Pancreas (tissue), 10 donors: Measurements from ENCODE around the gene DENND5B. TPM values are rescaled to one million over a fixed set of nuclear protein-coding genes. Genes with fewer than 3 reads are reported as not detected.
A peak's percentile ranks its signal among the peaks of the same experiment; 100 is the strongest.
"Not testable (repeated sequence)": the region's sequence is repeated elsewhere in the genome, so short reads cannot be mapped to it uniquely, and the experiment has no call there.

ENCODE experiments used
- ATAC-seq, 4 donors: fragments of 200-7000 bp; cut with Tn5 transposase; one replicate each; pipeline versions ENCODE4 v1.8.0 to v1.9.1; 2020; ENCODE audit warnings: mild to moderate bottlenecking in 4 of 4, moderate library complexity in 4 of 4
- DNase-seq, 6 donors: peaks; one replicate each; pipeline ENCODE4 v3.0.0-alpha.2; 2020
- FAIRE-seq: peaks from 2 replicates; lab custom pipeline; 2012; peaks lifted over from hg19 to GRCh38; lab: Jason Lieb, UNC
- H3K27ac ChIP-seq, 4 donors: fragments of 200-600 bp; sonication (generic); 1 replicate in 3 of 4; 2 replicates in 1 of 4; pipeline versions ENCODE4 v1.5.0 to v1.8.0; 2020
- H3K27me3 ChIP-seq, 4 donors: fragments of 200-600 bp; one replicate each; pipeline ENCODE4 v1.8.0; 2021
- H3K36me3 ChIP-seq, 3 donors: fragments of 200-600 bp; sonication (generic) in 1 of 3; one replicate each; pipeline versions ENCODE4 v1.5.0 to v1.8.0; 2020 to 2021
- H3K4me1 ChIP-seq, 3 donors: fragments of 200-600 bp; one replicate each; pipeline ENCODE4 v1.8.0; 2021
- H3K4me3 ChIP-seq, 4 donors: fragments of 200-600 bp; sonication (generic) in 2 of 4; one replicate each; pipeline versions ENCODE4 v1.5.0 to v1.8.0; 2020 to 2021
- H3K9me3 ChIP-seq, 4 donors: fragments of 200-600 bp; one replicate each; pipeline ENCODE4 v1.8.0; 2021
- WGBS, 2 donors: extraction: QIAGEN DNeasy Blood & Tissue Kit; methylation state at CpG; one replicate each; pipeline ENCODE4 v1.1.7; 2013; 5-methylcytosine and 5-hydroxymethylcytosine counted together
- intact Hi-C, 3 donors: fragments of 100-400 bp; cut with DNase I; formaldehyde crosslinking; loops; one replicate each; pipeline versions ENCODE4 v1.11.1 to v1.14.2; 2022
- polyA plus RNA-seq, 2 donors: library from polyadenylated mRNA; stranded (reverse); fragments of 200-250 nt; gene quantifications; one replicate each; pipeline ENCODE4 v1.2.3, GENCODE V29; 2013
- total RNA-seq, 6 donors: library from RNA; stranded (reverse); fragmentation: NEBNext Ultra II Directional in 4 of 6; extraction: Animal tissue kit (Norgen Biotek cat#: 25700) in 4 of 6; gene quantifications; one replicate each; pipeline versions ENCODE4 v1.2.1 to v1.2.4, GENCODE V29; 2021 to 2023
- TF ChIP-seq, protein P1 (sequence below), 4 donors: fragments of 200-600 bp; sonication (generic) in 3 of 4; IDR thresholded peaks; one replicate each; pipeline versions ENCODE4 v1.5.0 to v1.8.0; 2021; ENCODE audit warnings: antibody characterized with exemption in 4 of 4
- donor health status: healthy with polysubstance abuse.
- donor health status: DM: no; HTN: no; CAD: no; lungs with moderate emphysema.
- donor health status: DM: no; HTN: no; CAD: no.
- donor health status: control.
- donor health status: control.
- donor health status: Bipolar disorder and iron deficiency.
- donor health status: DM: yes; HTN: yes; CAD: no.
- donor health status: DM: no; HTN: no; CAD: no.
- donor health status: DM: no; HTN: no; CAD: no.
- donor health status: DM: yes; HTN: yes; CAD: no.

The DENND5B gene
- total and polyA plus RNA-seq, 8 donors: 2.4 to 11.3 (median 6.9) TPM

DNA sequence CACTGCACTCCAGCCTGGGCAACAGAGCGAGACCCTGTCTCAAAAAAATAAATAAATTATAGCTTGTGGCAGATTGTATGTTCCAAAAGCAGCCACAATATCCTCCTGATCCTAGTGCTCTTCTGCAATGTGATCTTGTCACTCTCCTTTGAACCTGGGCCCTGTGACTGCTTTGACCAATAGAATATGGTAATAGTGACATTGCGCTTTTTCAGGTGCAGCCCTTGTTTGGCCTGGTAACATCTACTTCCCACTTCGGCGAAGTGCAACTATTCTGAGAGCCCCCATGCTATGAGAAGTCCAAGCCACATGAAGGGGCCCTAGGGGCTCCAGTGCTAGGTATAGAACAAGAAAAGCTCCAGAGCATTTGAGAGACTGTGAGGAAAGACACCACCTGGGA, 31.1 kb upstream of the DENND5B start:
- H3K27ac ChIP-seq: no peak overlapping the region
- TF ChIP-seq, protein P1, sequence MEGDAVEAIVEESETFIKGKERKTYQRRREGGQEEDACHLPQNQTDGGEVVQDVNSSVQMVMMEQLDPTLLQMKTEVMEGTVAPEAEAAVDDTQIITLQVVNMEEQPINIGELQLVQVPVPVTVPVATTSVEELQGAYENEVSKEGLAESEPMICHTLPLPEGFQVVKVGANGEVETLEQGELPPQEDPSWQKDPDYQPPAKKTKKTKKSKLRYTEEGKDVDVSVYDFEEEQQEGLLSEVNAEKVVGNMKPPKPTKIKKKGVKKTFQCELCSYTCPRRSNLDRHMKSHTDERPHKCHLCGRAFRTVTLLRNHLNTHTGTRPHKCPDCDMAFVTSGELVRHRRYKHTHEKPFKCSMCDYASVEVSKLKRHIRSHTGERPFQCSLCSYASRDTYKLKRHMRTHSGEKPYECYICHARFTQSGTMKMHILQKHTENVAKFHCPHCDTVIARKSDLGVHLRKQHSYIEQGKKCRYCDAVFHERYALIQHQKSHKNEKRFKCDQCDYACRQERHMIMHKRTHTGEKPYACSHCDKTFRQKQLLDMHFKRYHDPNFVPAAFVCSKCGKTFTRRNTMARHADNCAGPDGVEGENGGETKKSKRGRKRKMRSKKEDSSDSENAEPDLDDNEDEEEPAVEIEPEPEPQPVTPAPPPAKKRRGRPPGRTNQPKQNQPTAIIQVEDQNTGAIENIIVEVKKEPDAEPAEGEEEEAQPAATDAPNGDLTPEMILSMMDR (IDR thresholded peaks at IDR 0.05): no peak
- intact Hi-C loops: no loop called here
- H3K4me3 ChIP-seq: no peak overlapping the region
- no peaks in the 10 kb centered on the region for H3K9me3 ChIP-seq
- no peak for ATAC-seq
- H3K27me3 ChIP-seq: no peaks in the 10 kb centered on the region
- FAIRE-seq: no peak
- no peaks in the 10 kb centered on the region for H3K4me1 ChIP-seq
- no peak for DNase-seq
- WGBS, 2 donors: 95 to 96% methylated on average over 4 of the region's 4 CpGs
- H3K36me3 ChIP-seq: no peaks in the 10 kb centered on the region

DNA sequence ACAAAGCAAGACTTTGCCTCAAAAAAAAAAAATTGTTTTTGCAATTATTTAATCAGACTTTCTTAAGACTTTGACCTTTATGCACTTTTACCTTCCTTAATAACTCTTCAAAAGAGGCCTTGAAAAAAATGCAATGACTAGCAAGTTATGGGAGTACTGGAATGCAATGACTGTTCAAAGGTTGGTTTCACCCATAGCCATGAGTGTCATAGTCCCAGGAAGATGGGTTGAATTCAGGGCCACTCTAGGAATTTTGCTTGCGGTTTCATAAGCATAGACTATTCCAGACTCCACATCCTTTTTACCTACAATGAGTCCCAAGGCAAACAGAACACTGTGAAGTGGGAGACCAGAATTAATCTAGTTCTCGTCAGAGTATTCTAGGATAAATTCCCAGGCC, 29.4 kb upstream of the DENND5B start:
- TF ChIP-seq, protein P1 (IDR thresholded peaks at IDR 0.05): no peak
- 73 to 97% methylated on average over 2 of the region's 2 CpGs for WGBS, 2 donors
- no peak overlapping the region for H3K4me3 ChIP-seq
- FAIRE-seq (no peak), ATAC-seq (no peak), DNase-seq (no peak)
- H3K27ac ChIP-seq: no peak overlapping the region
- no peaks in the 10 kb centered on the region for H3K36me3 ChIP-seq
- no peaks in the 10 kb centered on the region for H3K4me1 ChIP-seq
- intact Hi-C loops: no loop called here
- no peaks in the 10 kb centered on the region for H3K9me3 ChIP-seq
- H3K27me3 ChIP-seq: no peaks in the 10 kb centered on the region

DNA sequence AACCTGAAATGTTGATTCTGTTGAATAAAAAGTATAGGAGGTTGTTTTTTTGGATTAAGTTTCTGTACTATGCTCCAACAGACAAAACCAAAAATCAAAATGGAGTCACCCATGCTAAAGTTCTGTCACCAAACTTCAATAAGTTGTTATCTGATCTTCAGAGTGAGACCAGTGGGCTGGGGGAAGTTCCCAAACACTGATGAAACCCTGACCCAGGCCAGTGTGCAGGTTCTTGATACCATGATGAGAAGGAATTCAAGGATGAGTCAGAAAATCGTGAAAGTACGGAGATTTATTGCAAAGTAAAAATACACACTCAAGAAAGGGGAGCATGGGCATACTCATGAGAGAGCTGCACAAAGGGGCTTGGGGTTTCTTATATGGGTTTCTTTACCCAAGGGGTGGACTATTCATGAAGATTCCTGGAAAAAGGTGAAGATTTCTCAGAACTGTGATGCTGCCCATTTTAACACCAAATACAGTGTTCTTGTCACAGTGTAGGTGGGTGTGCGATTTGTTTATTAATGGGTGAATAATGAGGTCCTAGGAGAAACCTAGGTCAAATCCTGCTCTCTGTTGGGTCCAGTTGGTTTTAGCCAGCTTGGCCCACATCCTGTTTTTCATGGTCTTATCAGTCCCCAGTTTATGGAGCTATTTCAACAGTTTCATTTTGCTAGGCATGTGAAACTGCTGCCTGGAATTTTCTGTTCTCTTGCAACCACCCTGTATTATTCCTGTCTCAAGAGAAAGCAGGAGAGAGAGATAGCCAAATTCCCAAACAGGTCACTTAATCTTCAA, 27.5 kb upstream of the DENND5B start:
- H3K9me3 ChIP-seq: no peaks in the 10 kb centered on the region
- ATAC-seq: peak in 1 of 4 donors; percentile 40
- intact Hi-C loops: no loop called here
- H3K4me1 ChIP-seq: no peaks in the 10 kb centered on the region
- no peak for FAIRE-seq
- H3K27me3 ChIP-seq: no peaks in the 10 kb centered on the region
- no peak for DNase-seq
- no peaks in the 10 kb centered on the region for H3K36me3 ChIP-seq
- TF ChIP-seq, protein P1 (IDR thresholded peaks at IDR 0.05): no peak
- no peak overlapping the region for H3K4me3 ChIP-seq
- peak overlapping the region in 1 of 4 donors; percentile 23 for H3K27ac ChIP-seq
- WGBS, 2 donors: 84 to 93% methylated on average over 3 of the region's 3 CpGs

DNA sequence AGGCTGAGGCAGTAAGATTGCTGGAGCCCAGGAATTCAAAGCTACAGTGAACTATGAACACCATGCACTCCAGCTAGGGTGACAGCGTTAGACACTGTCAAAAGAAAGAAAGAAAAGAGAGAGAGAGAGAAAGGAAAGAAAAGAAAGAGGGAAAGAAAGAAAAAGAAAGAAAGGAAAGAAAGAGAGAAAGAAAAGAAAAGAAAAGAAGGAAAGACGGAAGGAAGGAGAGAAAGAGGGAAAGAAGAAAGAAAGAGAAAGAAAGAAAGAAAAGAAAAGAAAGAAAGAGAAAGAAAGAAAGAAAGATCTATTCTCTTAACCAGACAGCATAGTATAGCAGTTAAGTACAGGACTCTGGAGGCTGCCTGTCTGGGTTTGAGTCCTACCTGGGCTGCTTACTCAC, 21.9 kb upstream of the DENND5B start:
- no peak for ATAC-seq
- WGBS, 2 donors: 83 to 85% methylated on average over 2 of the region's 2 CpGs
- intact Hi-C loops: no loop called here
- H3K36me3 ChIP-seq: no peaks in the 10 kb centered on the region
- H3K9me3 ChIP-seq: no peaks in the 10 kb centered on the region
- no peak overlapping the region for H3K4me3 ChIP-seq
- H3K27ac ChIP-seq: no peak overlapping the region
- TF ChIP-seq, protein P1 (IDR thresholded peaks at IDR 0.05): no peak
- no peaks in the 10 kb centered on the region for H3K27me3 ChIP-seq
- FAIRE-seq: no peak
- no peaks in the 10 kb centered on the region for H3K4me1 ChIP-seq
- no peak for DNase-seq

DNA sequence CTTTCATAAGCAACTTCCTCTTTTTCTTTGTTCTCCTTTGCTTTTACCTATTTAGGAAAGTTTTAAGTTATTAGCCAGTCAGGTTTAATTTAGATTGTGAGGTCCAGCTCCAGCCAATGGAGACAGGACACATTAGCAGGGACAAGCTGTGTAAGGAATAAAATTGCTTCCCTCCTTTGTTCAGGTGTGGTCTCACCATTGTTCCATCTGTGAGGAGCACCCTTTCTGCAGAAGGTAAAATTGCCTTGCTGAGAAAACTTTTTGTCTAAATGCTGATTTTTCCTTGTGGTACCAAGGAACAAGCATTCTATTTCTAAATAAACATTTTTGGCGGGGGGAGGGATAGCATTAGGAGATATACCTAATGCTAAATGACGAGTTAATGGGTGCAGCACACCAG, 17.4 kb upstream of the DENND5B start:
- intact Hi-C loops, H3K27me3 ChIP-seq, H3K4me3 ChIP-seq, ATAC-seq, FAIRE-seq, H3K36me3 ChIP-seq, H3K9me3 ChIP-seq, H3K4me1 ChIP-seq, DNase-seq, H3K27ac ChIP-seq: not testable (repeated sequence)
- WGBS, 2 donors: 74 to 75% methylated on average over 2 of the region's 2 CpGs
